ENCODE results near the gene TECRL.

TECRL gene

GRCh38 chr4:64368741-64369140 lies 40.5 kb downstream of the TECRL start:
- Histone ChIP-seq H2AFZ (ENCODE audit: low read depth, low read length) (no peak overlapping the region), H3K79me2 (ENCODE audit: low read length) (no peaks in the 10 kb centered on the region), H4K20me1 (ENCODE audit: insufficient read depth, low read length) (no peaks in the 10 kb centered on the region), H3K9me3 (ENCODE audit: insufficient read depth, low read length) (no peaks in the 10 kb centered on the region), H3K4me3 (ENCODE audit: low read length) (no peak overlapping the region), H3K36me3 (replicated peaks; ENCODE audit: low read depth, low read length) (no peaks in the 10 kb centered on the region), H3K9ac (ENCODE audit: low read length) (no peak overlapping the region), H3K27me3 (ENCODE audit: low read depth, low read length) (no peaks in the 10 kb centered on the region), H3K27ac (ENCODE audit: low read length) (no peak overlapping the region), H3K4me1 (ENCODE audit: low read length) (no peaks in the 10 kb centered on the region), H3K4me2 (ENCODE audit: low read length) (no peak overlapping the region)
- TF ChIP-seq EZH2phosphoT487 (IDR thresholded peaks at IDR 0.05; ENCODE audit: low read depth) = no peak
- no peak for TF ChIP-seq CTCF (IDR thresholded peaks at IDR 0.05; ENCODE audit: low read depth, low read length)

- no peaks in the 10 kb centered on the region for H3K4me1 ChIP-seq (ENCODE audit: low read length)
- H3K36me3 ChIP-seq (replicated peaks; ENCODE audit: low read depth, low read length) = no peaks in the 10 kb centered on the region
- H3K9ac ChIP-seq (ENCODE audit: low read length) = no peak overlapping the region
- H3K79me2 ChIP-seq (ENCODE audit: low read length) = no peaks in the 10 kb centered on the region
- no peak overlapping the region for H3K4me2 ChIP-seq (ENCODE audit: low read length)
- H3K27ac ChIP-seq (ENCODE audit: low read length) = no peak overlapping the region
- no peak overlapping the region for H3K4me3 ChIP-seq (ENCODE audit: low read length)
- H4K20me1 ChIP-seq (ENCODE audit: insufficient read depth, low read length) = no peaks in the 10 kb centered on the region
- no peaks in the 10 kb centered on the region for H3K27me3 ChIP-seq (ENCODE audit: low read depth, low read length)
- H2AFZ ChIP-seq (ENCODE audit: low read depth, low read length) = no peak overlapping the region
- TF ChIP-seq CTCF (IDR thresholded peaks at IDR 0.05; ENCODE audit: low read depth, low read length) = no peak
- no peak for TF ChIP-seq EZH2phosphoT487 (IDR thresholded peaks at IDR 0.05; ENCODE audit: low read depth)
- H3K9me3 ChIP-seq (ENCODE audit: insufficient read depth, low read length) = no peaks in the 10 kb centered on the region
Observed at GRCh38 chr4:64361399-64361740, 47.9 kb downstream of the TECRL start.

GRCh38 chr4:64360664-64361398 lies 48.4 kb downstream of the TECRL start:
- TF ChIP-seq EZH2phosphoT487 (IDR thresholded peaks at IDR 0.05; ENCODE audit: low read depth) = no peak
- H3K9ac ChIP-seq (ENCODE audit: low read length) = no peak overlapping the region
- H3K9me3 ChIP-seq (ENCODE audit: insufficient read depth, low read length) = no peaks in the 10 kb centered on the region
- H3K27ac ChIP-seq (ENCODE audit: low read length) = no peak overlapping the region
- H3K27me3 ChIP-seq (ENCODE audit: low read depth, low read length) = no peaks in the 10 kb centered on the region
- H2AFZ ChIP-seq (ENCODE audit: low read depth, low read length) = no peak overlapping the region
- no peak overlapping the region for H3K4me3 ChIP-seq (ENCODE audit: low read length)
- H4K20me1 ChIP-seq (ENCODE audit: insufficient read depth, low read length) = no peaks in the 10 kb centered on the region
- no peak overlapping the region for H3K4me2 ChIP-seq (ENCODE audit: low read length)
- no peaks in the 10 kb centered on the region for H3K79me2 ChIP-seq (ENCODE audit: low read length)
- no peaks in the 10 kb centered on the region for H3K4me1 ChIP-seq (ENCODE audit: low read length)
- H3K36me3 ChIP-seq (replicated peaks; ENCODE audit: low read depth, low read length) = no peaks in the 10 kb centered on the region

- Histone ChIP-seq H3K4me1 (ENCODE audit: low read length) (no peaks in the 10 kb centered on the region), H3K27me3 (ENCODE audit: low read depth, low read length) (no peaks in the 10 kb centered on the region), H3K79me2 (ENCODE audit: low read length) (no peaks in the 10 kb centered on the region), H4K20me1 (ENCODE audit: insufficient read depth, low read length) (no peaks in the 10 kb centered on the region), H3K36me3 (replicated peaks; ENCODE audit: low read depth, low read length) (no peaks in the 10 kb centered on the region), H3K9me3 (ENCODE audit: insufficient read depth, low read length) (no peaks in the 10 kb centered on the region), H2AFZ (ENCODE audit: low read depth, low read length) (no peak overlapping the region), H3K27ac (ENCODE audit: low read length) (no peak overlapping the region), H3K9ac (ENCODE audit: low read length) (no peak overlapping the region), H3K4me2 (ENCODE audit: low read length) (no peak overlapping the region), H3K4me3 (ENCODE audit: low read length) (no peak overlapping the region)
- TF ChIP-seq CTCF (IDR thresholded peaks at IDR 0.05; ENCODE audit: low read depth, low read length) (no peak), EZH2phosphoT487 (IDR thresholded peaks at IDR 0.05; ENCODE audit: low read depth) (no peak)
Observed at GRCh38 chr4:64359489-64359888, 49.8 kb downstream of the TECRL start.
